Measurements from ENCODE around the gene DIO3.

Gene DIO3

DNA sequence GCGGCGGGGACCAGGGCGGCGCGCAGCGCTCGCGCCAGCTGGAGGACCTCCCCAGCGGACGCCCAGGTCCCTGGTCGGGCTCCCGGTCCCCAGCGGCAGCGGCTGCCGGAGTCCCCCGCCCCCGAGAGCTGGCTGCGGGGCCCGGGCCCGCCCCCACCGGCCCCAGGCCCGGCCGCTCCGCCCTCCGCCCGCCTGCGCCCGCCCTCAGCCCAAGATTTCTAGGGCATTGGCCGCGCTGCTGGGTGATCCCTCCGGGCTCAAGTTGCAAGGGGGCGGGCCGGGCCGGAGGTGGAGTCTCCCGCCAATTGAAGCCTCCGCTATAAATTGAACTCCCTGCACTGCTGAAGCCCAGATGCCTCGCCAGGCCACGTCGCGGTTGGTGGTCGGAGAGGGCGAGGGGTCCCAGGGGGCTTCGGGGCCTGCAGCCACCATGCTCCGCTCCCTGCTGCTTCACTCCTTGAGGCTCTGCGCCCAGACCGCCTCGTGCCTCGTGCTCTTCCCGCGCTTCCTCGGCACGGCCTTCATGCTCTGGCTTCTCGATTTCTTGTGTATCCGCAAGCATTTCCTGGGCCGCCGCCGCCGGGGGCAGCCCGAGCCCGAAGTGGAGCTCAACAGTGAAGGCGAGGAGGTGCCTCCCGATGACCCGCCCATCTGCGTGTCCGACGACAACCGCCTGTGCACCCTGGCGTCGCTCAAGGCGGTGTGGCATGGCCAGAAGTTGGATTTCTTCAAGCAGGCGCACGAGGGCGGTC, at the start of gene DIO3:
Gene DIO3 (plus strand): TSS at position 351 of the 752 bp plus-strand sequence.
- DNase-seq, result no peak

DNA sequence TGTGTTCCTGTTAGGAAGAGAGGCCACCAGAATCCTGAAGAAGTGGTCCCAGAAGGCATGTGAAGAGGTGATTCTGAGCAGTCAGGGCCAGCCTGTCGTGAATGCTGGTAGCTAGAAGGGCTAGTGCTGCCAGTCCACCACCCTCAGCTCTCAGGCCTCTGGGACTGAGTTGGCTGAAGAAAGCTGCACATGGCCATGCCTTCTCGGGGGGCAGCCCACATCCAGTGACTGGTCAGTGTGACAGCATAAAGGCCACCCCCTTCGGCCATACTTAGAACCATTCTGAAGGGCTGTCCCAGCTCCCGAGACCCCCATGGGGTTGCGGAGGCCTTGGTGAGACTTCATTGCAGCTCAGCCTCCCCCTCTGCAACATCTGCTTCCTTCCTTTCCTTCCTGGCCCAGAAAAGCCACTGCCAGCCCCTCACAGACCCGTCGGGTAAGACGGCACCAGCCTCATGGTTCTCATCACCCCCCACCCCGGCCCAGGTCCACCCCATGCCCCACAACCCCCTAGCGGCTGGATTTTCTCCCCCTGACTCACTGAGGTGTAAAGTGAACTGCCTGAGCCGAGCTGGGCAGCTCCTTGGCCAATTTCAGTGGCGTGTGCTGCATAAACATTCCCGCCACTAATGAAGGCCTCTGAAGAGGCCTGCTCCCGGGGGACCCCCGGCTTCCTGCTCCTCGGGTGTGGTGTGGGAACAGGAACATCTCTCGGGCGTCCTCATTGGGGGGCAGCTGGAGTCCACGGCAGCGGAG, 49.5 kb upstream of the DIO3 start:
- DNase-seq, result no peak

DNA sequence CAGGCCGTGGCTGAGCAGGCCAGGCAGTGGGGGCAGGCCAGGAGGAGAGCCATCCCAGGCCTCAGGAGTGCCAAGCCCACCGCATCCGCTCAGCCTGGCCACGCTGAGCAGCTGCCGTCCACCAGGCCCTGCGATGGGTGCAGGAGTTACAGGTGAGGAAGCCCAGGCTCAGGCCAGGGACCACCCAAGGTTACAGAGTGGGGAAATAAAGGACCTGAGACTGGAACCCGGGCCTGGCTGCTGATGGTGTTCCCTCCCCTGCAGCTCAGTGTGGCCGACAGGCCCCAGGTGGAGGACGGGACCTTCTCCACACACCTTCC, 49.0 kb upstream of the DIO3 start:
- DNase-seq, result no peak

- no peak for DNase-seq
Measured at GRCh38 chr14:101514136-101514535, 47.2 kb upstream of the DIO3 start.

GRCh38 chr14:101516401-101516800, 44.9 kb upstream of the DIO3 start:
- DNase-seq, result no peak

DNA sequence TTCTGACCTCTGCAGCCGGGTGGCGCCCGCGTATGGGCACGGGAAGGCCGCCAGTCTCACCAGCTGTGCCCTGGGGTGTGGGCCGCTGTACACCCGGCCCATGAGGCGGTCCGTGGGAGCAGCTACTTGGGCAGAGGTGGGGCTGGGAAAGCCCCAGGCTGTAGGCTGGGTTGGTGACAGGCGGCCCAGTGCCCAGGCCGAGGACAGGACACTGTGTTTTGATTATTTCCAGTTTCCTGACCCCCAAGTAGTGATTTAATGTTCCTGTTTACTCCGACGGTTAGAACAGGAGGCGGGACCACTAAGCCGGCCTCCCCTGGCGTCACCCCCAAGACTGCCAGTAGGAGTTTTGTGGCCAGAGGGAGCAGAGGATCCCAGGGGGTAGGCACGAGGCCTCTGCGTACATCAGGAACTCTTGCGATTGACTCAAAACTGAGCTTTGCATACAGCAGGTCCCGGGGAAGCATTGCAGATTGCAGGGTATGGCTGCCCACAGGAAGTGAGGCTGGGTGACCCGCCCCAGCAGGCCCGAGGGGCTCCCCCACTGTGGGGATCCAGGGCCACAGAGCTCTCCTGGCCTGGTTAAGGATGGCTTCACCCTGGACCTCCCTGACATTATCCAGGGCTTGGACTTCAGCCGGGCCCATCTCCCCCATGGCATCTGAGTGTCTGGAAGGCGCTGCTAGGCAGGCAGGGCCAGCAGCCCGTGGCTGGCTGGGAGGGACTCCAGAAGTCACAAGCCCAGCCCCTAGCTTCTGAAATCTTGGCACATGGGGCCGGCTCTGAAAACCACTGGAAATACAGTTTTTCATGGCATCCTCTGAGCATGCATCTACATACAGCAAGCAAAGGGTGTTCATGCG, 42.5 kb upstream of the DIO3 start:
- no peak for DNase-seq

GRCh38 chr14:101520621-101521472, 40.4 kb upstream of the DIO3 start:
- DNase-seq, result no peak

DNA sequence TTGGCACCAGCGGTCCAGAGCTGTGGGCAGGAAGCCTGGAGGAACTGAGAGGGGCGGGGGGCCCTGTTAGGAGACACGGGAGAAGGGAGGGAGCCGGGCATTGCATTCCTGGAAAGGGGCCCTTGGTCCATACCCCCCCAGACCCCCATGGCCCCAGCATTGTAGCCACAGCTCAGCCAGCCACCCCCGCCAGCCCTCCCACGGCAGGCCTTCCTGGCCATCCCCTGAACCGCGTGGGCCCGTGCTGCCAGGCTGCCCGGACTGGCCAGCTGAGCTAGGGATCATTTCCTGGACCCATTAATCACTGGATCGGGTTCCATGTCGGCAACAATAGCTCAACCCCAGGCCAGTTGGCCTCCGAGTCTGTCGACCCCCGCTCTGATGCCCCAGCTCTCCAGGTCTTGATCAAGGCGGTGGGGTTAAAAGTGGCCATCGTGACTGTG, 39.8 kb upstream of the DIO3 start:
- no peak for DNase-seq

DNA sequence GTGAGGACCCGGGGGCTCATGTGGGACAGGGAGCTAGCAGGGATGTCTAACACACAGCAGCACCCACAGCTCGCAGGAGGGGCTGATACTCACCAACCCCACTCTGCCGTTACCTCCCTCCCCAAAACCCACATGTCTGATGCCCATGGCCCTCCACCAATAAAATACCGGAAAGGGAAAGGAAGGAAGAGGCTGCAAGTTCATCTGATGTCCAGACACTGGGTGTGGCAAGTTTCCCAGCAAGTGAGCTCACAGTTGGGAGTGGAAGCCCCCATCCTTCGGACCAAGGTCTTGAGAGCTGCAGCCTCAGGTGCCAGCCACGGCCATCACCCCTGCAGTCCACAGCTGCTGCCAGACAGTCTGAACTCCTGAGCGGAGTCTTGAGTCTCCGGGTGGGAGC, 39.3 kb upstream of the DIO3 start:
- DNase-seq, result no peak

GRCh38 chr14:101525640-101526527, 35.4 kb upstream of the DIO3 start:
- DNase-seq, result no peak

DNA sequence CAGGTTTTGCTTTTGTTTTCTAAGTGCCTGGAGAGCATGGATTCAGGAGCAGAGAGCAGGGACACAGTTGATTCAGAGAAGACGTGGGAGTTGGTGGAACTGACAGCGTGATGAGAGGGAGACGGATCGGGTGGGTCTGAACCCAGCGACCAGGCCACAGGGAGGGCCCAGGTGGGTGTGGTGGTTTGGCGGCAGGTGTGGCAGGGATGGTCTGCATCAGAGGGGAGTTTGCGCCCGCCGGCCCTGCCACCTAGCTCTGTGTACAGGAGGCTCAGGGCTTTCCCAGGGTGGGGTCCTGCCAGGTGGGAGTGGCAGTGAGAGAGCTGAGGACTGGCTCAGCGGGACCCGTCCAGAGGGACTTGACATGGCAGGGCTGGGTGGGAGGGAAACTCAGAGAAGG, 33.3 kb upstream of the DIO3 start:
- no peak for DNase-seq

DNA sequence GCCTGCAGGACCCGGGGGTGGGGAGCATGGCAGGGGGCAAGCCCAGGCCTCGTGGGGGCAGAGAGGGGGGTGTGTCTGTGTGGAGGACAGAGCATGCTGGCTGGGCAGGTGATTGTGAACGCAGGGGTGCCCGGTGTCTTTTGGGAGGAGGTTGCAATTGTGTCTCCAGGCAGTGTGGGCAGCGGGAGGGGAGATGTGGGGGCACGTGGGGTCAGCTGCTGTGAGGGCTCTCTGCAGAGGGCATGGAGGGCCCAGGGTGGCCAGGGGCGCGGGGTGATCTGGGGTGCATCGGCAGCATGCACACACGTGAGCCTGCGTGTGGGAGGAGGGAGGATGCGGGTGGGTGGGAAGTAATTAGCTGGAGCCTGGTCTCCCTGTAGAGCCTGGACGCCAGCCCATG, 32.2 kb upstream of the DIO3 start:
- DNase-seq, result no peak

- DNase-seq, result no peak
Measured at GRCh38 chr14:101534198-101534597, 27.1 kb upstream of the DIO3 start.

DNA sequence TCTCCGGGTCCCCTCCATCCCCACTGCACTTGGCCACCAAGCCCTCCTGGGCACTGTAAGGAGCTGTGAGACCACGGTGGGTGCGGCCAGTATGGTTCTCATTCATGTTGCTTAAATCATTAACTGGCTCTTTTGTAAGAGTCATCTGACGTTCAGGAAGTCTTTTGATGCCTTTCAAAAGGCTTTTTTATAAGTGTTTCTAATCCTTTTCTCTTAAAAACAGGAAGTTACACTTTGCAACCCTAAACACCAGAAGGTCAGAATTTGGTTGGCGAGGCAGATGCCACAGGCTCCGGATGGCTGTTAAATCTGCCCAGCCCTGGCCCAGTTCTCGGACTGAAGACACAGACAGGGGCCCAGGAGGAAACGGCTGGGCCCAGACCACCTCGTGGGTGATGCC, 26.1 kb upstream of the DIO3 start:
- no peak for DNase-seq

DNA sequence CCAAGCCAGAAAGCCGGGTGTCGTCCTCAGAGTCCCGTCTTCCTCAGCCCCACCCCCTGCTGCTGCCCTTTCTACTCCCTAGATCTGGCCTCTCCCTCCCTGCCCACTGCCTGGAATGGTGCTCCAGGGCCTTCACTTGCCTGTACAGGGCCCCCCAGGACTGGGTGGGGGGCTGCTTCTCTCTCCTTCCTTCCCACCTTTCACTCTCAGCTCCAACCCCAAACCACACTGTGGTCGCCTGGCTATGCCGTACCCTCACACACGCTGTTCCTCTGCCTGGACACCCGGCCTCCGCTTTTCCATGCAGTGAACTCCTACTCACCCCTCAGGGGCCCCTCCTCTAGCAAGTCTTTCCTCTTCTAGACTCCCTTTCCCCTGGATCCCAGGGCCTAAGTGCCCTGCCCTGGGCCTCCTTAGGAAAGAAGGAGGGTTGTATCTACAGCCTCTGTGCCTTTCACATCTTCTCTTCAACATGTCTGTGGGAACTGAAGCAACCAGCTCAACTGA, 25.5 kb upstream of the DIO3 start:
- DNase-seq, result no peak

DNA sequence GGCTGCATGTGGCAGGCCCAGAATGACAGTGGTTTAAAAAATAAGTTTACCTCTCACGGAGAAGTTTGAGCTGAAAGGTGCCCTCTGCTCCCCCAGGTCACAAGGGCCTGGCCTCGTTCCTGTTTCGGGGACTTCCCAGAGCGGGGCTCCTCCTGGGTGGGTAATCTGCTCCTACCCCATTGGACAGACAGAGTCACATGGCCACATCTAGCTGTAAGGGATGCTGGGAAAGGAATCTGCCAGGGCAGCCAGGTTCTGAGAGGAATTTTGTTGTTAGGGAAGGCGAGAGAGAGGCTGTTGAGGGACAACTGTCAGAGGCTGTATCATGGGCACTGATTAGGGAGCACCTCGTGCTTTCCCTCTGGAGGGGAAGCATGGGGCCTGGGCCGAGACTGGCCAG, 24.0 kb upstream of the DIO3 start:
- no peak for DNase-seq

DNA sequence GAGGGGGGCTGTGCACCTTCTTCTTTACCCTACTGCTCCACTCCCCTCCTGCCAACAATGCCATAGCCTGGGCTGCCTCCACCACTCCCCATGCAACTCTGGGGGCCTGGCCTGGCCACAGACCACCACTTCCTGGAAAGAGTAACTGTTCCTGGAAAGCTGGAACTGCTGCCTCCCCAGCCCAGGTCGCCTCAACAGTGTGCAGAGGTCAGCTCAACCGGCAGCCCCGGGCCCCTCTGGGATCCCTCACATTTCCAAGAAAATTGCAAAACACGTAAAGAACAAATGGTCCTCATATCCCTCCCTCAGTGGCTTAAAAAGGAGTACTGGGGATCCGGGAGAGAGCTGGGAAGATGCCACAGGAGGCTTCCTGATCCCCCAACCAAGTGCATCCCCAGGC, 22.4 kb upstream of the DIO3 start:
- no peak for DNase-seq

DNA sequence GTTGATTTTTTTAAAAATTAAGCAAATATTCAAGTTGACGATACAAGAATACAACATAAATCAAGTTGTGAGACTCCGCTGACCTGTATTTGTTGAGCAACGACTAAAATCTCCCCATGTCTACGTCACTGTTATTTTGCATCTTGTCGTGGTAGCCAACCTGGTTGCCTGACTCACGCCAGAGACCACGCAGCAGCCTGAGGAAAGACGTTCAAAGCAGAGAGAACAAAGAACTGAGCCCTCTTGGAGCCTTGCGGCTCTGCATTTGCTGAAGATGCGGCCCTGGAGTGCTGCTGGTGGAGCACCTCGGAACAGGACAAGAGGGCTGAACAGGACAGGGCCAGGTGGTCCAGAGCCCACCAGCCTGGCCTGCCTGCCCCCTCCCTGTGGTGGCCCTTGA, 21.4 kb upstream of the DIO3 start:
- no peak for DNase-seq

- DNase-seq, result no peak
Measured at GRCh38 chr14:101540481-101541462, 20.5 kb upstream of the DIO3 start.

DNA sequence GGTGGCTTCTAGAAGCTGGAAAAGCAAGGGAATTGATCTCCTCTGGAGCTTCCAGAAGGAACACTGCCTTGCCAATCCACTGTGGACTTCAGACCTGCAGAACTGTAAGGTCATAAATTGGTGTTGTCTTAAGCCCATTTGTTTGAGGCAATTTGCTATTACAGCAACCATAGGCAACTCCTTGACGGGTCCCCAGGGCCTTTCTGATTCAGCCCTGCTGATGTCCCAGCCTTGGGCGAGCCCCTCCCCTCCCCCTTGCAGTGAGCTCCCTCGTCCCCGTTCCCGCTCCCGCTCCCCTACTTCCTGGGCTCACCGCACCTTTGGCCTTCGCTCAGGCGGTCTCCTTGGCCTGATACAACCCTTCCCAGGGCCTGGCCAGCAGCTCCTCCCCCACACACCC, 18.9 kb upstream of the DIO3 start:
- no peak for DNase-seq
